ENCODE measurements around the gene XYLT2. TPM values are rescaled to one million over a fixed set of nuclear protein-coding genes. Genes with fewer than 3 reads are reported as not detected.
"Not testable (repeated sequence)": the region's sequence is repeated elsewhere in the genome, so short reads cannot be mapped to it uniquely, and the experiment has no call there.

XYLT2 gene
- polyA plus RNA-seq, 1 experiment: 25.0 TPM

- no peaks in the 10 kb centered on the region for H3K27me3 ChIP-seq (ENCODE audit: control insufficient read depth, insufficient read depth, low read length)
- TF ChIP-seq CTCF (IDR thresholded peaks at IDR 0.05; ENCODE audit: insufficient read depth, low read depth, low read length): no peak
- ChIA-PET POLR2A (no interaction called here), CTCF (interaction anchor here (0.7 to 2.2 kb wide), 6 partner anchors 10 to 30 kb away, joined by 3 to 7 read pairs (median 4); partner anchors contain the start of gene XYLT2)
- DNase-seq (ENCODE audit: low read depth): no peak
- H3K4me3 ChIP-seq (ENCODE audit: low read depth, low read length): no peak overlapping the region
- H3K36me3 ChIP-seq (ENCODE audit: control insufficient read depth, insufficient read depth, low read length): no peaks in the 10 kb centered on the region
These were observed 13.7 kb upstream of the XYLT2 start for GRCh38 chr17:50332196-50332595.

GRCh38 chr17:50333291-50334057, 12.5 kb upstream of the XYLT2 start:
- H3K4me3 ChIP-seq (ENCODE audit: low read depth, low read length); H3K27me3 ChIP-seq (ENCODE audit: control insufficient read depth, insufficient read depth, low read length); H3K36me3 ChIP-seq (ENCODE audit: control insufficient read depth, insufficient read depth, low read length); POLR2A ChIA-PET; DNase-seq (ENCODE audit: low read depth): not testable (repeated sequence)
- CTCF ChIA-PET: interaction anchor here (1.1 to 1.5 kb wide), 3 partner anchors 11 to 29 kb away, joined by 3 to 4 read pairs (median 3); no protein-coding TSS in a partner anchor

- ChIA-PET POLR2A (no interaction called here), CTCF (no interaction called here)
- DNase-seq (ENCODE audit: low read depth): no peak
- H3K27me3 ChIP-seq (ENCODE audit: control insufficient read depth, insufficient read depth, low read length): peaks cover 5% of the 10 kb centered on the region; the same call in 1 of the 2 replicates
- H3K4me3 ChIP-seq (ENCODE audit: low read depth, low read length): no peak overlapping the region
- no peak for TF ChIP-seq CTCF (IDR thresholded peaks at IDR 0.05; ENCODE audit: insufficient read depth, low read depth, low read length)
- H3K36me3 ChIP-seq (ENCODE audit: control insufficient read depth, insufficient read depth, low read length): no peaks in the 10 kb centered on the region
These were observed 8.0 kb upstream of the XYLT2 start for GRCh38 chr17:50337956-50338355.

GRCh38 chr17:50338645-50339044, 7.3 kb upstream of the XYLT2 start:
- DNase-seq (ENCODE audit: low read depth): no peak
- no peak for TF ChIP-seq CTCF (IDR thresholded peaks at IDR 0.05; ENCODE audit: insufficient read depth, low read depth, low read length)
- Histone ChIP-seq H3K4me3 (ENCODE audit: low read depth, low read length) (no peak overlapping the region), H3K36me3 (ENCODE audit: control insufficient read depth, insufficient read depth, low read length) (no peaks in the 10 kb centered on the region), H3K27me3 (ENCODE audit: control insufficient read depth, insufficient read depth, low read length) (peaks cover 5% of the 10 kb centered on the region; the same call in 1 of the 2 replicates)
- ChIA-PET POLR2A (no interaction called here), CTCF (no interaction called here)

GRCh38 chr17:50339381-50339780, 6.5 kb upstream of the XYLT2 start:
- Histone ChIP-seq H3K27me3 (ENCODE audit: control insufficient read depth, insufficient read depth, low read length) (peaks cover 5% of the 10 kb centered on the region; the same call in 1 of the 2 replicates), H3K36me3 (ENCODE audit: control insufficient read depth, insufficient read depth, low read length) (no peaks in the 10 kb centered on the region), H3K4me3 (ENCODE audit: low read depth, low read length) (no peak overlapping the region)
- TF ChIP-seq CTCF (IDR thresholded peaks at IDR 0.05; ENCODE audit: insufficient read depth, low read depth, low read length): no peak
- POLR2A ChIA-PET: no interaction called here
- DNase-seq (ENCODE audit: low read depth): no peak
- CTCF ChIA-PET: no interaction called here

All from BJ (cell line).